ENCODE measurements around the gene ARHGAP6. TPM values are rescaled to one million over a fixed set of nuclear protein-coding genes. Genes with fewer than 3 reads are reported as not detected.

The ARHGAP6 gene
- polyA plus RNA-seq, 3 donors: 0.31 to 1.1 (median 0.40) TPM

DNA sequence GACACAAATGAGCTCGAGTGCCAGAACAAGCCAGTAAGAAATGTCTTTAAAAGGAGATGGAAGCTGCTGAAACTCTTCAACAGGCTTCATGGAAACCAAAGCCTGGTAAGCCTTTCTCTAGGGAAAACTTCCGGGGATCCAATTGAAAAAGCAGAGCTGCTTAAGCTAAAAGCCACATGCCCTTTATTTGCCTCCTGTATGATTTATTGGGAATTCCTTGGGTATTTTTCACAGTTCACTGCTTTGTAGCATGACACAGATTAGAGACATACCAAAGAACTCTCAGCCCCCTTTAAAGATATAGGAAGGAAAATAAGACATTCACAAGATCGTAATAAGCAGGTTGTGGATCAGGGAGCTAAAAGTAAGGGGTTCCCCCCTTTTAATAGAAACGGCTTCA lies 6.5 kb upstream of the ARHGAP6 start:
- peaks cover 1 to 6% of the 10 kb centered on the region in 2 donors for H3K27me3 ChIP-seq (ENCODE audit: control insufficient read depth in 2 of 2, insufficient read depth in 2 of 2, low read length in 2 of 2)
- H3K27ac Mint-ChIP-seq: no peak overlapping the region
- intact Hi-C loops (cut with micrococcal nuclease): no loop called here
- H3K4me2 ChIP-seq (replicated peaks; ENCODE audit: extremely low read depth, low read length, poor library complexity, severe bottlenecking): no peak overlapping the region
- DNase-seq: no peak
- H3K4me1 Mint-ChIP-seq: no peaks in the 10 kb centered on the region
- H3K36me3 ChIP-seq (replicated peaks in 1 of 2; ENCODE audit: control insufficient read depth in 1 of 2, insufficient read depth in 2 of 2, low read length in 2 of 2): no peaks in the 10 kb centered on the region
- H4K20me1 ChIP-seq (ENCODE audit: insufficient read depth, low read length): no peaks in the 10 kb centered on the region
- no peaks in the 10 kb centered on the region for H3K36me3 Mint-ChIP-seq
- no CpG with 5 or more reads among the region's 4 CpGs for WGBS (ENCODE audit: insufficient coverage)
- H3K9ac ChIP-seq (ENCODE audit: insufficient read depth, low read length, poor library complexity, severe bottlenecking): no peak overlapping the region
- no peak overlapping the region for H2AFZ ChIP-seq (ENCODE audit: insufficient read depth, low read depth, low read length, poor library complexity, severe bottlenecking)
- H3K9me3 Mint-ChIP-seq: peaks cover 0 to 5% (median 0%) of the 10 kb centered on the region in 7 donors
- no peak overlapping the region for H3K4me3 Mint-ChIP-seq
- TF ChIP-seq, protein P1, sequence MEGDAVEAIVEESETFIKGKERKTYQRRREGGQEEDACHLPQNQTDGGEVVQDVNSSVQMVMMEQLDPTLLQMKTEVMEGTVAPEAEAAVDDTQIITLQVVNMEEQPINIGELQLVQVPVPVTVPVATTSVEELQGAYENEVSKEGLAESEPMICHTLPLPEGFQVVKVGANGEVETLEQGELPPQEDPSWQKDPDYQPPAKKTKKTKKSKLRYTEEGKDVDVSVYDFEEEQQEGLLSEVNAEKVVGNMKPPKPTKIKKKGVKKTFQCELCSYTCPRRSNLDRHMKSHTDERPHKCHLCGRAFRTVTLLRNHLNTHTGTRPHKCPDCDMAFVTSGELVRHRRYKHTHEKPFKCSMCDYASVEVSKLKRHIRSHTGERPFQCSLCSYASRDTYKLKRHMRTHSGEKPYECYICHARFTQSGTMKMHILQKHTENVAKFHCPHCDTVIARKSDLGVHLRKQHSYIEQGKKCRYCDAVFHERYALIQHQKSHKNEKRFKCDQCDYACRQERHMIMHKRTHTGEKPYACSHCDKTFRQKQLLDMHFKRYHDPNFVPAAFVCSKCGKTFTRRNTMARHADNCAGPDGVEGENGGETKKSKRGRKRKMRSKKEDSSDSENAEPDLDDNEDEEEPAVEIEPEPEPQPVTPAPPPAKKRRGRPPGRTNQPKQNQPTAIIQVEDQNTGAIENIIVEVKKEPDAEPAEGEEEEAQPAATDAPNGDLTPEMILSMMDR (IDR thresholded peaks at IDR 0.05): no peak
- no peaks in the 10 kb centered on the region for H3K9me3 ChIP-seq (replicated peaks in 1 of 2; ENCODE audit: control insufficient read depth in 1 of 2, insufficient read depth in 1 of 2, low read length in 2 of 2)
- H3K4me1 ChIP-seq (ENCODE audit: control insufficient read depth in 1 of 2, insufficient read depth in 2 of 2, low read length in 2 of 2): no peaks in the 10 kb centered on the region
- no peak overlapping the region for H3K27ac ChIP-seq (ENCODE audit: low read depth in 1 of 2, low read length in 2 of 2)
- no peaks in the 10 kb centered on the region for H3K79me2 ChIP-seq (ENCODE audit: insufficient read depth, low read length)
- peaks cover 5 to 14% (median 14%) of the 10 kb centered on the region in 3 donors for H3K27me3 Mint-ChIP-seq (ENCODE audit: low read depth in 3 of 3)
- H3K4me3 ChIP-seq (replicated peaks in 1 of 3; ENCODE audit: low read depth in 2 of 3, low read length in 3 of 3): no peak overlapping the region

- Mint-ChIP-seq H3K9me3 (peaks cover 0 to 13% (median 1%) of the 10 kb centered on the region in 7 donors), H3K4me3 (no peak overlapping the region), H3K36me3 (no peaks in the 10 kb centered on the region), H3K4me1 (no peaks in the 10 kb centered on the region), H3K27me3 (ENCODE audit: low read depth in 3 of 3) (peaks cover 23 to 33% (median 31%) of the 10 kb centered on the region in 3 donors), H3K27ac (no peak overlapping the region)
- TF ChIP-seq, protein P1 (IDR thresholded peaks at IDR 0.05): no peak
- Histone ChIP-seq H3K36me3 (replicated peaks in 1 of 2; ENCODE audit: control insufficient read depth in 1 of 2, insufficient read depth in 2 of 2, low read length in 2 of 2) (no peaks in the 10 kb centered on the region), H3K4me1 (ENCODE audit: control insufficient read depth in 1 of 2, insufficient read depth in 2 of 2, low read length in 2 of 2) (no peaks in the 10 kb centered on the region), H3K79me2 (ENCODE audit: insufficient read depth, low read length) (no peaks in the 10 kb centered on the region), H3K9me3 (replicated peaks in 1 of 2; ENCODE audit: control insufficient read depth in 1 of 2, insufficient read depth in 1 of 2, low read length in 2 of 2) (no peaks in the 10 kb centered on the region), H3K27me3 (ENCODE audit: control insufficient read depth in 2 of 2, insufficient read depth in 2 of 2, low read length in 2 of 2) (peaks cover 10 to 24% of the 10 kb centered on the region in 2 donors), H3K4me2 (replicated peaks; ENCODE audit: extremely low read depth, low read length, poor library complexity, severe bottlenecking) (no peak overlapping the region), H3K4me3 (replicated peaks in 1 of 3; ENCODE audit: low read depth in 2 of 3, low read length in 3 of 3) (no peak overlapping the region), H3K9ac (ENCODE audit: insufficient read depth, low read length, poor library complexity, severe bottlenecking) (no peak overlapping the region), H2AFZ (ENCODE audit: insufficient read depth, low read depth, low read length, poor library complexity, severe bottlenecking) (no peak overlapping the region), H3K27ac (ENCODE audit: low read depth in 1 of 2, low read length in 2 of 2) (no peak overlapping the region), H4K20me1 (ENCODE audit: insufficient read depth, low read length) (no peaks in the 10 kb centered on the region)
- intact Hi-C loops (cut with micrococcal nuclease): no loop called here
- no CpG with 5 or more reads among the region's 1 CpG for WGBS (ENCODE audit: insufficient coverage)
- DNase-seq: no peak
These were observed 4.6 kb upstream of the ARHGAP6 start for GRCh38 chrX:11670316-11670715.
